Endothelial cell of umbilical vein (primary cell): ENCODE measurements around the gene PCNX4. TPM values are rescaled to one million over a fixed set of nuclear protein-coding genes. Genes with fewer than 3 reads are reported as not detected.

Experiments
- BruUV-seq: library from RNA; stranded (reverse); fragments of 400-500 nt; replicated peaks from 2 replicates; lab custom pipeline; 2021; lab: Mats Ljungman, UMichigan
- CTCF ChIA-PET: fragments of 300-600, 350-600 bp; sonication (Branson Sonifier 250); formaldehyde crosslinking; loops from one replicate; lab custom pipeline; 2021; ENCODE audit warnings: antibody characterized with exemption, inconsistent platforms; lab: Charles Lee
- POLR2A ChIA-PET: fragments of 300-600, 350-600 bp; sonication (Branson Sonifier 250); formaldehyde crosslinking; loops from one replicate; lab custom pipeline; 2021; ENCODE audit warnings: antibody characterized with exemption, inconsistent platforms; lab: Charles Lee
- DNase-seq: peaks from one replicate; pipeline ENCODE4 v3.0.0-alpha.2; 2011; ENCODE audit warnings: low read depth, low spot score
- FAIRE-seq: peaks from 2 replicates; lab custom pipeline; 2011; peaks lifted over from hg19 to GRCh38; lab: Jason Lieb, UNC
- H2AFZ ChIP-seq: 2 replicates; pipeline ENCODE4 v1.6.0; 2012; ENCODE audit warnings: low read depth, low read length, control low read depth, inconsistent platforms
- H3K27ac ChIP-seq: 2 replicates; pipeline ENCODE4 v1.5.1; 2011; ENCODE audit warnings: low read depth, mild to moderate bottlenecking, control low read depth, low read length, moderate library complexity; ENCODE audit not compliant: insufficient read depth
- H3K27me3 ChIP-seq, 2 experiments: 2 replicates each; pipeline versions ENCODE4 v1.6.0 to v1.6.1; 2011; ENCODE audit warnings: low read length in 2 of 2, mixed read lengths in 1 of 2; ENCODE audit not compliant: control insufficient read depth in 2 of 2, insufficient read depth in 2 of 2
- H3K36me3 ChIP-seq, 2 experiments: 2 replicates in 1 of 2; 3 replicates in 1 of 2; pipeline ENCODE4 v1.5.1; 2011; ENCODE audit warnings: low read length in 2 of 2, mild to moderate bottlenecking in 1 of 2, moderate library complexity in 1 of 2; ENCODE audit not compliant: control insufficient read depth in 2 of 2, insufficient read depth in 2 of 2; ENCODE audit errors: extremely low read depth in 1 of 2
- H3K4me1 ChIP-seq: 3 replicates; pipeline ENCODE4 v1.5.1; 2011; ENCODE audit warnings: mild to moderate bottlenecking, low read length; ENCODE audit not compliant: control insufficient read depth, insufficient read depth; ENCODE audit errors: extremely low read depth
- H3K4me2 ChIP-seq: 2 replicates; pipeline ENCODE4 v1.6.1; 2011; ENCODE audit warnings: low read length, control low read depth, mixed read lengths; ENCODE audit not compliant: insufficient read depth
- H3K4me3 ChIP-seq, 3 experiments: fragments of 200-600 bp in 1 of 3; sonication (generic), shearing (Covaris generic) in 1 of 3; replicated peaks in 1 of 3; 2 replicates each; pipeline ENCODE4 v1.5.1; 2011 to 2016; ENCODE audit warnings: control low read depth in 3 of 3, low read length in 3 of 3, mild to moderate bottlenecking in 2 of 3, inconsistent platforms in 1 of 3, low read depth in 1 of 3, moderate library complexity in 1 of 3; ENCODE audit not compliant: insufficient read depth in 1 of 3
- H3K79me2 ChIP-seq: 2 replicates; pipeline ENCODE4 v1.6.0; 2012; ENCODE audit warnings: low read length, inconsistent platforms; ENCODE audit not compliant: control insufficient read depth, insufficient read depth
- H3K9ac ChIP-seq: replicated peaks from 2 replicates; pipeline ENCODE3; 2011; ENCODE audit warnings: low read length, control low read depth; ENCODE audit not compliant: insufficient read depth; ENCODE audit errors: extremely low read depth
- H3K9me1 ChIP-seq: replicated peaks from 3 replicates; pipeline ENCODE4 v1.6.0; 2011; ENCODE audit warnings: mild to moderate bottlenecking, low read length; ENCODE audit not compliant: control insufficient read depth, insufficient read depth; ENCODE audit errors: extremely low read depth
- H3K9me3 ChIP-seq: replicated peaks from 2 replicates; pipeline ENCODE4 v1.5.1; 2012; ENCODE audit warnings: low read length, inconsistent platforms; ENCODE audit not compliant: control insufficient read depth, insufficient read depth
- H4K20me1 ChIP-seq: replicated peaks from 2 replicates; pipeline ENCODE3; 2011; ENCODE audit warnings: mild to moderate bottlenecking, low read length; ENCODE audit not compliant: control insufficient read depth, insufficient read depth; ENCODE audit errors: extremely low read depth
- CTCF ChIP-seq, 2 donors: IDR thresholded peaks; 1 replicate in 1 of 2; 2 replicates in 1 of 2; pipeline ENCODE4 v1.5.1; 2011; ENCODE audit warnings: low read length in 2 of 2, mild to moderate bottlenecking in 2 of 2, moderate library complexity in 2 of 2, control low read depth in 1 of 2, inconsistent platforms in 1 of 2, low read depth in 1 of 2; ENCODE audit not compliant: insufficient read depth in 1 of 2; ENCODE audit errors: extremely low read depth in 1 of 2
- EZH2 ChIP-seq: IDR thresholded peaks from 2 replicates; pipeline ENCODE4 v1.6.1; 2012; ENCODE audit warnings: borderline replicate concordance, low read depth, mild to moderate bottlenecking, moderate library complexity, low read length, inconsistent platforms; ENCODE audit not compliant: severe bottlenecking
- FOS ChIP-seq: IDR thresholded peaks from 2 replicates; pipeline ENCODE4 v1.6.1; 2011; ENCODE audit warnings: mild to moderate bottlenecking, low read length, moderate library complexity, borderline replicate concordance; ENCODE audit not compliant: insufficient read depth
- GATA2 ChIP-seq: IDR thresholded peaks from 2 replicates; pipeline ENCODE4 v1.7.0; 2011; ENCODE audit warnings: low read depth, mild to moderate bottlenecking, moderate library complexity, mixed read lengths, low read length; ENCODE audit not compliant: insufficient read length, insufficient read depth
- JUN ChIP-seq: IDR thresholded peaks from 2 replicates; pipeline ENCODE4 v1.6.1; 2011; ENCODE audit warnings: borderline replicate concordance, low read depth; ENCODE audit not compliant: insufficient read length, insufficient read depth
- MAX ChIP-seq: IDR thresholded peaks from 2 replicates; pipeline ENCODE4 v1.6.1; 2011; ENCODE audit not compliant: insufficient read depth, insufficient read length
- MYC ChIP-seq: IDR thresholded peaks from one replicate; pipeline ENCODE4 v1.6.1; 2011; ENCODE audit warnings: mild to moderate bottlenecking, low read depth, low read length
- POLR2A ChIP-seq: IDR thresholded peaks from 2 replicates; pipeline ENCODE4 v1.6.1; 2012; ENCODE audit warnings: low read depth, mild to moderate bottlenecking, control low read depth, low read length
- POLR2AphosphoS5 ChIP-seq: IDR thresholded peaks from 2 replicates; pipeline ENCODE4 v1.6.1; 2012; ENCODE audit warnings: low read depth, mild to moderate bottlenecking, control low read depth, low read length, moderate library complexity; ENCODE audit not compliant: insufficient read depth
- dilution Hi-C: fragments of 300-500 bp; cut with MboI; formaldehyde crosslinking; loops from one replicate; pipeline ENCODE4 v1.15.0; 2019; ENCODE audit warnings: low sequenced_read_pairs; ENCODE audit not compliant: extremely low pct_ligation_motif_present
- intact Hi-C: fragments of 100-400 bp; cut with micrococcal nuclease; formaldehyde crosslinking; loops from one replicate; pipeline ENCODE4 v1.10.0; 2022
- polyA plus RNA-seq, 4 experiments: library from polyadenylated mRNA; depleted of rRNA in 3 of 4; stranded (reverse) in 3 of 4; unstranded in 1 of 4; fragments of >200 nt; gene quantifications; 2 replicates each; pipeline versions ENCODE4 v1.2.1 to v1.2.3, GENCODE V29; 2011 to 2012; ENCODE audit warnings: missing spikeins in 1 of 4
- total RNA-seq: library from RNA; stranded (reverse); gene quantifications from 2 replicates; pipeline ENCODE4 v1.2.3, GENCODE V29; 2021

PCNX4 gene
- total and polyA plus RNA-seq, 2 donors (not counting 3 experiments of a cell fraction or from before 2014, with no cell fraction given): 35.5 to 51.6 TPM

GRCh38 chr14:60197629-60198303 is 106.0 kb downstream of the PCNX4 start:
- dilution Hi-C loops (no loop called here), intact Hi-C loops (no loop called here)
- peaks cover 0 to 6% of the 10 kb centered on the region in 2 experiments for H3K27me3 ChIP-seq
- no peak overlapping the region for H2AFZ ChIP-seq
- H3K9me1 ChIP-seq: no peaks in the 10 kb centered on the region
- H3K4me1 ChIP-seq: no peaks in the 10 kb centered on the region
- no peak overlapping the region for H3K27ac ChIP-seq
- FAIRE-seq (no peak), DNase-seq (no peak)
- H3K4me3 ChIP-seq: no peak overlapping the region
- H3K79me2 ChIP-seq: no peaks in the 10 kb centered on the region
- H3K36me3 ChIP-seq: no peaks in the 10 kb centered on the region
- H3K4me2 ChIP-seq: no peak overlapping the region
- ChIA-PET CTCF (interaction anchor here (1.4 kb wide), 1 partner anchor 13 kb away, joined by 5 read pairs; no protein-coding TSS in a partner anchor), POLR2A (no interaction called here)
- no peaks in the 10 kb centered on the region for H3K9me3 ChIP-seq
- H4K20me1 ChIP-seq: no peaks in the 10 kb centered on the region
- no peak overlapping the region for H3K9ac ChIP-seq
- TF ChIP-seq MAX (no peak), POLR2AphosphoS5 (no peak), MYC (no peak), FOS (no peak), POLR2A (no peak), CTCF (IDR thresholded peaks at IDR 0.05; ENCODE audit: extremely low read depth in 1 of 2, insufficient read depth in 1 of 2, low read depth in 1 of 2, low read length in 2 of 2) (no peak), JUN (no peak), GATA2 (no peak), EZH2 (no peak)
- BruUV-seq: no TSS peak
